GM10248 (cell line): ENCODE results near the gene TMEM129.

ENCODE experiments used
- CTCF ChIA-PET: fragments of 300-600 bp; sonication (Branson Sonifier 250); formaldehyde crosslinking; extraction: SDS; loops from one replicate; lab custom pipeline; 2021; ENCODE audit warnings: antibody characterized with exemption; lab: Yijun Ruan, JAX
- POLR2A ChIA-PET: fragments of 350-650 bp; sonication (Branson Sonifier 250); formaldehyde crosslinking; extraction: SDS; loops from one replicate; lab custom pipeline; 2020; ENCODE audit warnings: antibody characterized with exemption; lab: Yijun Ruan, JAX
- DNase-seq: peaks from one replicate; pipeline ENCODE4 v3.0.0; 2012; ENCODE audit errors: extremely low spot score
- TF ChIP-seq, protein P1 (sequence below): IDR thresholded peaks from 2 replicates; pipeline ENCODE4 v1.5.1; 2012; ENCODE audit warnings: mild to moderate bottlenecking, low read depth; ENCODE audit errors: extremely low read depth, missing control alignments, control extremely low read depth

TMEM129 gene, protein sequence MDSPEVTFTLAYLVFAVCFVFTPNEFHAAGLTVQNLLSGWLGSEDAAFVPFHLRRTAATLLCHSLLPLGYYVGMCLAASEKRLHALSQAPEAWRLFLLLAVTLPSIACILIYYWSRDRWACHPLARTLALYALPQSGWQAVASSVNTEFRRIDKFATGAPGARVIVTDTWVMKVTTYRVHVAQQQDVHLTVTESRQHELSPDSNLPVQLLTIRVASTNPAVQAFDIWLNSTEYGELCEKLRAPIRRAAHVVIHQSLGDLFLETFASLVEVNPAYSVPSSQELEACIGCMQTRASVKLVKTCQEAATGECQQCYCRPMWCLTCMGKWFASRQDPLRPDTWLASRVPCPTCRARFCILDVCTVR

DNA sequence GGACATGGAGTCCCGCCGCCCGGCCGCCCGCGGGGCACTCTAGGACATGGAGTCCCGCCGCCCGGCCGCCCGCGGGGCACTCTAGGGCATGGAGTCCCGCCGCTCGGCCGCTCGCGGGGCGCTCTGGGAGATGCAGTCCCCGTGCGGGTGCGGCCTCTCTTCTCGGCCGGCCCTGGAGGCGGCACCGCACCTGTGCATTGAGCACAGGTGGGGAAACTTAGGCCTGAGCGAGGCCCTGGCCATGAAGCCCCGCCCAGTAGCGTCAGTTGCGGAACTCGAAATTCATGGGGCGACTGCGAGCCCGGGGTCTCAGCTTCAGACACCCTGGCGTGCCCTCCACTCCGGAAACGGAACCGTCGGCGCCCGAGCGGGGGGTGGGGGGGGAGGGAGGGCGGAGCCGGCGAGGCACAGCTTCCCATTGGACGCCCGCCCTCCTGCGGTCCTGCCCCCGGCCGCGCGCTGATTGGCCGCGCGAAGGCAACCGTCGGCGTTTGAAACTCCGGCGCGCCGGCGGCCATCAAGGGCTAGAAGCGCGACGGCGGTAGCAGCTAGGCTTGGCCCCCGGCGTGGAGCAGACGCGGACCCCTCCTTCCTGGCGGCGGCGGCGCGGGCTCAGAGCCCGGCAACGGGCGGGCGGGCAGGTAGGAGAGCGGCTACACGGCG is at the start of gene TMEM129, which contains the start of gene TACC3:
TSS of gene TMEM129 (minus strand) at position 321 of the 663 bp plus-strand sequence. CDS start 486 bp downstream, outside the sequence.
TSS of gene TACC3 (plus strand) at position 519 of the 663 bp plus-strand sequence. CDS start 1,901 bp downstream, outside the sequence.
- peak; percentile 99 for DNase-seq
- TF ChIP-seq, protein P1, sequence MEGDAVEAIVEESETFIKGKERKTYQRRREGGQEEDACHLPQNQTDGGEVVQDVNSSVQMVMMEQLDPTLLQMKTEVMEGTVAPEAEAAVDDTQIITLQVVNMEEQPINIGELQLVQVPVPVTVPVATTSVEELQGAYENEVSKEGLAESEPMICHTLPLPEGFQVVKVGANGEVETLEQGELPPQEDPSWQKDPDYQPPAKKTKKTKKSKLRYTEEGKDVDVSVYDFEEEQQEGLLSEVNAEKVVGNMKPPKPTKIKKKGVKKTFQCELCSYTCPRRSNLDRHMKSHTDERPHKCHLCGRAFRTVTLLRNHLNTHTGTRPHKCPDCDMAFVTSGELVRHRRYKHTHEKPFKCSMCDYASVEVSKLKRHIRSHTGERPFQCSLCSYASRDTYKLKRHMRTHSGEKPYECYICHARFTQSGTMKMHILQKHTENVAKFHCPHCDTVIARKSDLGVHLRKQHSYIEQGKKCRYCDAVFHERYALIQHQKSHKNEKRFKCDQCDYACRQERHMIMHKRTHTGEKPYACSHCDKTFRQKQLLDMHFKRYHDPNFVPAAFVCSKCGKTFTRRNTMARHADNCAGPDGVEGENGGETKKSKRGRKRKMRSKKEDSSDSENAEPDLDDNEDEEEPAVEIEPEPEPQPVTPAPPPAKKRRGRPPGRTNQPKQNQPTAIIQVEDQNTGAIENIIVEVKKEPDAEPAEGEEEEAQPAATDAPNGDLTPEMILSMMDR = no peak
- ChIA-PET CTCF (interaction anchor here (0.7 to 18.5 kb wide), 5 partner anchors 10 to 188 kb away, joined by 3 to 374 read pairs (median 3); no protein-coding TSS in a partner anchor), POLR2A (interaction anchor here (0.9 to 1.1 kb wide), 3 partner anchors 9 to 28 kb away, joined by 3 to 5 read pairs (median 5); partner anchors contain the start of gene SLBP)

DNA sequence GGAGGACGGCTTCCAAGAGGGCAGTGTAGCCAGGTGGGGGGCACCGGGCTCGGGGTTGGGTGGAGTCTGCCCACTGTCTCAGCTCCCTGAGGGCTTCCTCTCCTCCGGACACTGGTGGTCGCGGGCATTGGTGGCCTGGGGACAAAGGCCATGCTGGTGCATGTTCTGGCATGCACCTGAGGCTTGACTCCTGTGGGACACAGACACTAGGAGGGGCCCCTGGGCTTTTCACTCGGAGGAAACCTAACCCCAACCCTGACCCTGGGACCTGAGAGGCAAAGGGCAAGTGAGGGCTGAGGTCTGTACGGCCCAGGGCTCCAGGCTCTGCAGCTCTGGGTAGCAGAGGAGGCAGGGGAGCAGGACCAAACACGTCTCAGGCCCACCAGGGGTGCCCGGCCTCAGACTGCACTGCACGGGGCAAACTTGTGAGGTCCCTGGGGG is 49.7 kb upstream of the TMEM129 start:
- TF ChIP-seq, protein P1 = no peak
- CTCF ChIA-PET = no interaction called here
- POLR2A ChIA-PET = no interaction called here
- no peak for DNase-seq

DNA sequence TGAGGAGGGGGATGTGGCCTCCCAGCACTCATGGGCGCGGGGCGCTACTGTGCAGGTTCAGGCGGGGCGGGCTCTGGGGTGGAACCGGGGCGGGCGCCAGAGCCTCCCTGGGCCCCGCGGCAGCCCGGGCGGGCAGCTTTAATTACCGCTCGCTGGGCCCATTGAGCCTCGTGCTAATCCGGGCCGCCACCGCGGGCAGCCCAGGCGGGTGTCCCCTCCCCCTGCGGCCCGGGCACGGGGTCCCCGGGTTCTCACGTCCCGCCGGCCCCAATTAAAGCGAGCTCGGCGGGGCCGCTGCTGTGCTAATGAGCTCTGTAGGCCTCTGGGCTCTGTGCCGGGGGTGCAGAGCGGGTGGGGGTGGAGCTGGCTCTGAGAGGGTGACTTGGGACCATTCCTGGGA is 49.1 kb upstream of the TMEM129 start:
- POLR2A ChIA-PET = no interaction called here
- CTCF ChIA-PET = no interaction called here
- TF ChIP-seq, protein P1 = no peak
- no peak for DNase-seq

DNA sequence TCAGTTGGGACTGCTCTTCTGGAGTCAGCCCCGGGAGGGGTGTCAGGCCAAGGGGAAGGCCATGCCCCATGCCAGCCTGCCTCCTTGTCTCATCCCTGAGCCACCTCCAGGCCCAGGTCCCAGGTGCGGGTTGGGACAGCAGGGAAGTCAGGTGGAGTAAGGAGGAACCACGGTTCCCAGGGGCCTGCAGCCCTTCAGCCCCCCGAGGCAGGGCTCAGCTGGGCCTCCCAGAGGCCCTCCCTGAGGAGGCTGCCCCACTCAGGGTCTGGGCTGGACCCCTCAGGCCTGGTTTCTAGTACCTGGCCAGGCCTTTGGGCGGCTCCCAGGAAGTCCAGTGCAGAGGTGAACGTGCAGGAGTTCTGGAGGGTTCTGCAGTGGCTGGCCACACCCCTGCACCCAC is 48.6 kb upstream of the TMEM129 start:
- CTCF ChIA-PET = interaction anchor here (1.0 kb wide), 1 partner anchor 18 kb away, joined by 3 read pairs; no protein-coding TSS in a partner anchor
- TF ChIP-seq, protein P1 = no peak
- DNase-seq = no peak
- POLR2A ChIA-PET = no interaction called here

DNA sequence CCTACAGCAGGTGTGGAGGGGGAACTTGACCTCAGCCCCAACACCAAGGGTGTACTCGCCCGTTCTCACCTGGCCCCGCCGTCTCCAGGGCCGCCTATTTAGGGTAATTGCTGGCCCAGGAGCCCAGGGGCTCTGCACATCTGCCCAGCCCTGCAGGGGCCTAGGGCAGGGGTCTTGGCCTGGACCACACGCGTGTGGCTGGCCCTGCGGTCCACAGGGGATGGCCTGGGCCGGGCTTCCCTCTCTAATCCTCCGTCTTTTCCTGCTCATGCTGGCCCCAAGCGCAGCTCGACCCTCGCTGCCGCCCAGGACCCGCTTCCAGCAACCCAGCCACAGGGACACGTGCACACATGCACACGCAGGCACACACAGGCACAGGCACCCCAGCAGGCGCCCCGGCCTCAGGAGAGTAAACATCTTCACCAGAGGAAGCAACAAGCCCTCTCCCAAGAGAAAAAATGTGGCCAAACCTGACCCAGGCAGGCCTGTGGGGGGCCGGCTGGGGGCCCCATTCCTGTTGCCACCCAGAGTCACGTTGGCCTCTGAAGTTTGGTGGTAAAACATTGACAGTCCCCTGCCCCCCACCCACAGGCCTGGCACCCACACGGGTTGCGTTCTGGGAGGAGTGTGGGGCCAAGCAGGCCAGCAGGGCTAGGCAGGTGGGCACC is 47.4 kb upstream of the TMEM129 start:
- no peak for DNase-seq
- ChIA-PET POLR2A (no interaction called here), CTCF (interaction anchor here (0.6 to 1.4 kb wide), 6 partner anchors 13 to 41 kb away, joined by 3 to 5 read pairs (median 4); no protein-coding TSS in a partner anchor)
- TF ChIP-seq, protein P1 = no peak
